ENCODE results near the gene CFAP74.
"Not testable (repeated sequence)": the region's sequence is repeated elsewhere in the genome, so short reads cannot be mapped to it uniquely, and the experiment has no call there.

The CFAP74 gene

DNA sequence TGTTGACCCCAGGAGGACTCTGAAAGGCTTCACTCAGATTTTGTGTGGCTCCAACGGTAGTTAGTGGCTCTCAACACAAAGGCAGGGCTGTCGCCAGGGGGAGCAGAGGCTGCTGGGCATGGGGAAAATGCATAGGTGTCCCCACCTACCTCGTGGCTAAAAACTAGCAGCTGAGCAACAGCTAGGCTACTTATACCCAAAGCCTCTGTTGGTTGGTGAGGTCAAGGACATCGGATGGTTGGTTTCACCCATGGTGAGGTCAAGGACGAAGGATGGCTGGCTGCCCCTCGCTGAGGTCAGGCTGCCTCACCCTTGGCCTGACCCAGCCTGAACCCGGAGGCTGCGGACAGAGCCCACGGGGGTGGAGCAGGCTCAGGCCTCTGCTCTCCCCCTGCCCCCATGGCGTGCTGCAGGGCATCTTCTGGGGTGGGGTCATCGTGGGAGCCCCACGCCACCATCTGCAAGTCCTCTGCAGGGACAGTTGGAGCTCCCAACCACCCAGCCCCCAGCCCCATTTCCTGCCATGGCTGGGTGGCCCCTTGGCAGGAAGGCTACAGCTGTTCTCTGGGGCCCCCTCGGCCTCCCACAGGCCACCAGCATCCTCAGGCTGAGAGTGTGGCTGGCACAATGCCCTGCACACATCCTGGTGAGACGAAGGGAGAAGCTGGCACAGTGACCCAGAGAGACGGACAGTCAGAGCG is 104.2 kb downstream of the CFAP74 start:
- no peak for DNase-seq (ENCODE audit: low read depth in 2 of 2)

DNA sequence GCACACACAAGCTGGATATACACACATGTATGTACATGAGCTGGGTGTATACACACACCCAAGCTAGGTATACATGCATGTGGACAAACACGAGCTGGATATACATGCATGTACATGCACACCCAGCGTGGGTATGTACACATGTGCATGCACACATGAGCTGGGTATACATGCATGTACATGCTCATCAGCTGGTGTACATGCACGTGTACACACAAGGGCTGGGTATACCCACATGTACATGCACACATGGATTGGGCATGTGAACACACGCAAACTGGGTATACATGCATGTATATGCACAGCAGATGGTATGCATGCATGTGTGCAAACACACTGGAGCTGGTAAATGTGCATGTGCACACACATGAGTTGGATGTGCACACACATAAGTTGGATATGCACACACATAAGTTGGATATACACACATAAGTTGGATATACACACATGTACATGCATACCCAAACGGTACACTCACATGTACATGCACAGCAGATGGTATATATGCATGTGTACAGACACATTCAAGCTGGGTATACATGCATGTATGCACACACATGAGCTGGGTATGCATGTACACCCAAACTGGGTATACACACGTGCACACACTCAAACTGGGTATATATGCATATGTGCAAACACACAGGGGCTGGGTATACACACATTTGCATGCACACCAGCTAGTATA is 105.2 kb downstream of the CFAP74 start:
- DNase-seq (ENCODE audit: low read depth in 2 of 2), result no peak

DNA sequence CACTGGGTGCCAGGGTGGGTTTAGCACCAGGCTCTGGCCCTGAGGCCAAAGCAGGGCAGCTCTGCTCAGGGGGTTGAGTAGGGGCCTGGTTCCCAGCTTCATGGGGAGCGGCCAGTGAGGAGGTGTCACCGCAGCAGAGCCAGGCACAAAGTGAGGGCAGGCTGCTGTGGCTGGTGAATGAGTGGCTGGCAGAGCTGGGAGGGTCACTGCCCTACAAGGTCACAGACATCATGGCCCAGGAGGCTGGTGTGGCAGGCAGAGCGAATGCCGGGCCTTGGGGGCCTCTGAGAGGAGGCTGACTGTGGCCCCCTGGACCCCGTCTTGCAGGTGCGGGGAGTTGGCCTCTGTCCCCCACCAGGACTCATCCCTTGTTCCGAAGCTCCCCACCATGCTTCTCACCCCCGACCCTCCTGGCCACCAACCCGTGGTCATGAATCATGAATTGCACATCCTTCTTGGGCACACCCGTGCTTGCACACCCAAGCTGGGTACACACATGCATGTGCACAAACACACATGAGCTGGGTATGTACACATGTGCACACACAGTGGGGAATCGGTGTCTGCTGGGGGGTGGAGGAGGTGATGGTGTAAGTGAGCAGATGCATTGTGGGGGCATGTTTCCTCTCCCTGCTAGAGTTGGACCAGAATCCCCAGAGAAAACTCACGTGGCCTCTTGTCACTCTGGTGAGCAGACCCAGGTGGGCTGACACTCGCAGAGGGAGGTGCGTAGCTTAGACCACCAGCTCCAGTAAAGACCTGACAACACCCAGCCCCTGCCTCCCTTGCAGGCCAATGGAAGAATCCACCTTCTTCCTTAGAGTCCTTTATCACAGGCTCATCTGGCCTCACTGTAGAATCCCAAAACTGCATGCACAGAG is 107.9 kb downstream of the CFAP74 start:
- no peak for DNase-seq (ENCODE audit: low read depth in 2 of 2)

DNA sequence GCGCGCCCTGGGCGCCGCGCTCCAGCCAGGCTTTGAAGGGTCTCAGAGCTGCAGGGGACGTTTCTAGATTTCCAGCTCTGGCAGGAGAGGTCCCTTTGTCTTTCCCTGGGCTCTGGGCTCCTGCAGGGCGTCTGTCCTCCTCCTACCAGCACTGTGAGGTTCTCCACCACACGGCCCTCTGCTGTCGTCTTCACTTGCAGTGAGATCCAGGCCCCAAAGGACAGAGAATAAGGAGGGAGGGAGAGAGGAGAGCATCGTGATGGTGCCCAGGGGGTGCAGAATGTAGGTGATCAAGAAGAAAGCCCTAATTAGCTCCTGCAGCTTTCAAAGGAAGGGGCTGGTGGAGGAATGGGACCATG is 108.5 kb downstream of the CFAP74 start:
- no peak for DNase-seq (ENCODE audit: low read depth in 2 of 2)

DNA sequence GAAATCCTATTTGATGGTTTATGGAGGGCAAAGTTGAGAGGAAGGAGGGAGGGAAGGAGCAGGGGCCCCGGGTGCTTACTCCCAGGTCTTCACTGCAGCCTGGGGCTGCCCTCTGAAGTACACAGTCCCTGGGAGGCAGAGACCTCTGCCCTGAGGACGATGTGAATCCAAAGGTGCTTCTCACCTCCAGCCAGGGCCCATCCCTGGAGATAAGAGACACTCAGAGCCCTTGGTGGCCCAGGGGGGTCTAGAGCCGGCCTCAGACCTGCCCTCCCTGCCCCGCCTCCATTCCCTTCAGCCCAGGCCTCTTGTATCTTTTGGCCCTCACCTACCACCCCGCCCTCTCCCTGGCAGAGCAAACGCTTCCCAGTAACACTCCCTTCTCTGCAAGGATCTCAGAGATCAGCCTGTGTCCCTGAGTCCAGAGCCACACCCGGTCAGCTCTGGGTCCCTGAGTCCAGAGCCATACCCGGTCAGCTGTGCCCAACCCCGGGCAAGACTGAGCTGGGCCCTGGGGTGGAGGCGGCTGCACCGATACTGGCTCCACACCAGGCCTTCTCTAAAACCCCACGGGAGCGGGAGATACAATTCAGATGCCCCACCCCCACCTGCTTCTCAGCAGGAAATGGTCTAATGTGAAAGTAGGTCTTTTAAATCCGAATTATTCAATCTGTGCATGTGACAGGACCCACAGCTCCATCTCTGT is 109.1 kb downstream of the CFAP74 start:
- DNase-seq (ENCODE audit: low read depth in 2 of 2), result no peak

DNA sequence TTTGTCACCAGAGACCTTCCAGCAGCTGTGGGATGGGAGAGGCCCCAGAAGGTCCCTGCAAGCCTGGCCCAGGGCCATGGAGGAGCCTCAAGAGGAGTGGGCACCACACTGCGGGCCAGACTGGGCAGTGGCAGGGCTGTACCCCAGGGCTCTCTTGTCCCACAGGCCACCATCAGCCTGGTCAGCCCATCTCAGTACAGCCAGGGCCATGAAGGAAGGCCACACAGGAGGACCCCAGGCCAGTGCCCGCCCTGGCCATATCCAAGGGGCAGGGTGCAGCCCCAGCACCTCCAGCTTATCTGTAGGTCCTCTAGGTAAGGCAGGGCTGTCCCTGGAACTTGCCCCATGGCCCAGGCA is 109.6 kb downstream of the CFAP74 start:
- no peak for DNase-seq (ENCODE audit: low read depth in 2 of 2)

DNA sequence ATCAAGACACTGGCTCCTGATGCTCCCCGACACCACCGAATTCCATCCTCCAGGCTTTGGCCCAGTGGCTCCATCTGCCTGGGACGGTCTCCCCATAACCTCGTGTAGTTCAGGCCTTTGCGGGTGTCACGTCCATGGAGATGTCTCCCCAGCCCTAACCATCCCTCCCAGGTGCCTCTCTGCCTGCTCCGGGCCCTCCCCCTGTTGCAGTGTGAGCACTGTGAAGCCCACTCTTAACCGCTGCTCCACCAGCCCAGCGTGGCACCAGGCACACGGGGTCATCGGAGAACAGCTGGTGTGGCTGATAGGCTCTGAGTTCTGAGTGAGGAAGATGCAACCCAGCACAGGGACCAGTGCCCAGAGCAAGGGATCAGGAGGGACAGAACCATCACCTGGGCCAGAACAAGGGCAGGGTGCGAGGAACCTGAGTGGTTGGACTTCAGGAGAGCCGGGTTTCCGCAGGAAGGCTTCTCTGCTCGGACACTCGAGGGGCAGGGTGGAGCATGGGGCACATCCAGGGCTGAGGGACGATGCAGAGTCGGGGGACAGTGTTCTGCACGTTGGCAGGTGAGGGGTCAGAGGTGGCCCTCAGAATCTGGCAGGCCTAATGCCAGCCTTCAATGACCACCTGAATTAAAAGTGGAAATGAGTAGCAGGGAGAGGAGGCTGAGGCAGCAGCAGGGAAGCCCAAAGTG is 110.1 kb downstream of the CFAP74 start:
- no peak for DNase-seq (ENCODE audit: low read depth in 2 of 2)

DNA sequence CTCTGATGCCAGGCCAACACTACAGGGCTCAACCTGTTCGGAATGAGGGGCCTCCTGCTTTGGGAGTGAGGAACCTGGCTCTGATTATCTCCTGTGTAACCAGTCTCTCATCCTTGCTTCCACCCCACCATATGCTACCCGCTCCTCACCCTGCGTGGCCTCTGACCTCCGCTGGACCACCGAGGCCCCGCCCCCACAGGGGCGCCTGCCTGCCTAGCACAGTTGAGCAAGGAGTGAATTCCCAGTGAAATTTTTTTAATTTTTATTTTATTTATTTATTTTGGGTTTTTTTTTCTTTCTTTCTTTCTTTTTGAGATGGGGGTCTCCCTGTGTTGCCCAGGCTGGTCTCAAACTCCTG is 110.8 kb downstream of the CFAP74 start:
- no peak for DNase-seq (ENCODE audit: low read depth in 2 of 2)

DNA sequence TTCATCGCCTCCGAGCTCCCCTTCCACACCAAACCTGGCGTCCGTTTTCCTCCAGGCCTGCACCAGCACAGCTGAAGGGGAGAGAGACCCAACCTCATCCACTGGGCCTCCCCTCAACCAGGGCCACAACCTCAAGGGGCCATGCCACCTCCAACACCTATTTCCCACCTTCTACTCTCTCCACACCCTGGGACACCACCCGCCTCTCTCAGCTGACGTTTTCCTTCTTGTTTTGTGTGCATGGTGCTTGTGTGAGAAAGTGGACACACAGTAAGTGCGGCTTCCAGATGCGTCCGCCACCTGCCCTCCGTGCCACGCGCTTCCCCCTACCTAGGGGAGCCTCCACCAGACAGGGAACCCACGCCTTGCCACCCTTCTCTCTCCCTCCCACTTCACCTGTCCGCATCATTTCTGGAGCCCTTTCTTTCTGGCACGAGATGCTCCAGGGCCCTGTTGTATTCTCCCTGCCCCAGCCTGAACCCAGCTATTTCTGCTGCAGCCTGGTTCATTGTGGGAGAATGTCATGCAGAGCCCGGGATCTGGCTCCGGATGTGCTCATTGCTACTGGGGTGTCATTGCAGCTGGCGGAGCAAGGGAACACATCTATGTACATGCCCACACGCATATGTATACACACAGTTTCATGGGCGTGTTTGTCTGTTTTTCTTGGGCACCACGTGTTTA is 111.4 kb downstream of the CFAP74 start:
- DNase-seq (ENCODE audit: low read depth in 2 of 2), result no peak

DNA sequence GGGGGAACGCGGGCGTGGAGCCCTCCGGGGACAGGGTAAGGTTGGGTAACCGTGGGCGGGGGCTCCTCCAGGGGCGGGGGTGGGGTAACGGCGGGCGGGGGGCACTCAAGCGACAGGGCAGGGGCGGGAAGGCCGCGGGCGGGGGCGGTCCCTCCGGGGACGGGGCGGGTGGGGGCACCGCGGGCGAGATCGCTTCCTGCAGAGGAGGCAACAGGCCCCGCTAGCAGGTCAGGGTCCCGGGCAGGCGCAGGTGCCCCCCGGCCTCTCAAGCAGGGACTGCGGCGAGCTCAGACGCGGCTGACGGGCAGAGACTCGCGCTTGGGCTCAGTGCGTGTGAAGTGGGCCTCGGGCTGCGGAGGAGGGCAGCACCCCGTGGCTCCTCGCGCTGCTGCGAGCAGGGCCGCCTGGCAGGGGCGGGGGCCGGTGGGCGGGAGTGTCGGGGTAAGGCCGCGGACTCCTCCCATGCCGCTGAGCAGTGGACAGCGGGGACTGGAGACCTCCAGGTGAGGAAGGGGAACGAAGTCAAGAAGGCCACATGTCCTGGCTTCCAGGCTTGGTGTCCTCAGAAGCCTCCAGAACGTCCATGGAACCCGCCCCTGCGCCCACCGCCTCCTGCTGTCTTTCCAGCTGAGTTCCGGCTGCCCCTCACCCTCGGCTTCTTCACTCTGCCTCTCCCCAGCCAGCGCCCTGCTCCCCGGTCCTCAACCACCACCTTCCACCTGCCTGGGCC is 112.1 kb downstream of the CFAP74 start:
- DNase-seq (ENCODE audit: low read depth in 2 of 2), result peak; percentile 57 to 65

DNA sequence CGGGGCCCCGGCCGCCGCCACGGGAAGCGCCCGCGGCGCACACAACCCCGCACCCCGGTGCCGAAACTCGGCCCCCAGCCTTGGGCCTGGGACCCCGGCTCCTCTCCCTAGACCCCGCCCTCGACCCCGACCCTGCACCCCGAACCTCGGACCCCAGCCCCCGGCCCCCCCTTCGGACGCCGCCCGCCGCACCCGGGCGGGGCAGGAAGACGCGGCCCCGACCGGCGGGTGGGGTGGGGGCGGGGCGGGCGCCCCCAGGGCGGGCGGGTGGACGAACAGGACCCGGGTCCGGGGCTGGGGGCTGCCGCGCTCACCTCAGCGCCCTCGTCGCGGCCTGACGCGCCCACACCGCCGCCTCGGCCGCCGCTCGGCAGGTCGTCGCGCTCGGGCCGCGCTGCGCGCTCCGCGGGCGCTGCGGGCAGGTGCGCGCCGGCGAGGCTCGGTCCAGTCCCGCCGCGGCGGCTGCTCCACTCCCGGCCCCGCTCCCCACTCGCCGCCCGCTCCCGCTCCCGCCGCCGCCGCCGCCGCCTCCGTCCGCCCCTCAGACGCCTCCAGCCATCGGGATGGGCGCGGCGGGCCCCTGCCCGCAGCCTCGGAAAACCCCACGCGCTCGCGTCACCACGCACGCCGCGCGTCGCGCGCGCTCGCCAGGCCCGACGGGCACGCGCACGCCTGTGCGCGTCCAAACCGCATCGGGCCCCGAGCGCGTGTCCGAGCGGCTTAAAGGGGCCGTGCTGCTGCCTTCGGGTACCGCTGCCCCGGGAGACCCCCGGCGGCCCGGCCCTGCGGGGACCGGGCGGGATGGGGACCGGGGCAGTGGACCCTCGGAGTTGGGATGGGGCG is 112.9 kb downstream of the CFAP74 start, which contains the start of gene GNB1:
Gene GNB1 (minus strand): TSS at position 582 of the 843 bp plus-strand sequence. CDS start 65,634 bp downstream, outside the sequence.
- peak; percentile 71 to 79 for DNase-seq (ENCODE audit: low read depth in 2 of 2)

DNA sequence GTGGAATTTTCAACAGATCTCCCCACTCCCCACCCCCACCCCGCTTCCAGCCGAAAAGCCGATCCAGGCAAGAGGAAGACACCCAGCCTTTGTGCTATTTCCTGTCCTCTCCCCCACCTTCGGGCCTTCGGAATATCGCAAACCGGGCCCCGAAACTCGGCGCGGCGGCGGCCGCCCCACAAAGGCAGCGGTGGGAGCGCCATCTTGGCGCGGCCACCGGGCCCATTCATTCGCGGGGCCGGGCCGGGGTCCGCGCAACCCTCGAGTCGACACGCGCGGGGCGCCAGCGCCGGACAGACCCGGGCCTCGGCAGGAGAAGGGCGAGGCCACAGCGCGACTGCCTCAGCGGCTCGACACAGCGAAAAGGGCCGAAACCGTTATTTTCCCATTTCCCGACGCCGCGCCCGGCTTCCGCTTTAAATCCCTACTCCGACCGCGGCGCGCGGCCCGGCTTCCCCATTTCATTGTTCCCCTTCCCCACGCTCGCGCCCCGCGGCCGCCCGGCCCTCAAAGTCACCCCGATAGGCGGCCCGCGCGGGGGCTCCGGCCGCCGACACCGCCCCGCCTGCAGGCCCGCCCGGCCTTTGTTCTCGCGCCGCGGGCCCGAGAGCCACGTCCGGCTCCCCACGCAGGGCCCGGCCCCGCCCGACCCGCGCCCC is 113.6 kb downstream of the CFAP74 start:
- no peak for DNase-seq (ENCODE audit: low read depth in 2 of 2)

DNA sequence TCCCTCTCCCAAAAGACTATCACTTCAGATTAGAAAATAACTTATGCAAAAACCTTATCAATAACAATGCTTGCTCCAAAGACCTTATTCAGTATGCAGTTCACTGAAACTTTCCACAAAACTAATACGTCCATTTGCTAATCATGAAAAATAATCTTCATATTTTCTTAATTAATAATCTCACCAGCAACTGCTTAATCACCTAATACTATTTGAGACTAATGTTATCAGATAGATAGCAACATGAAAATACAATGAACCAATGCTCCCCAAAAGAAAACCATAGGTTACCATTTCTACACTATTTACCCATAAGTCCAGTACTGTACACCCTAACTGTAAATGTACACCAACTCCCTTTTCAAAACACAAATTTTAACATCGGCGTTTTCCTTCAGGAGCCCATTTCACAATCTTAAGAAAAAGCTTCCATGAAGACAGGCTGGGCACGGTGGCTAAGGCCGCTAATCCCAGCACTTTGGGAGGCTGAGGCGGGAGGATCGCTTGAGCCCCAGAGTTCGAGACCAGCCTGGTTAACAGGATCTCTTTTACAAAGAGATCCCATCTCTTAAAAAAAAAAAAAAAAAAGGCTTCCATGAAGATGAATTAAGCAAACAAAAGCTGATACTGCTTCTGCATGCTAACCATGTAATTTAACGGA is 114.4 kb downstream of the CFAP74 start:
- DNase-seq (ENCODE audit: low read depth in 2 of 2), result no peak

DNA sequence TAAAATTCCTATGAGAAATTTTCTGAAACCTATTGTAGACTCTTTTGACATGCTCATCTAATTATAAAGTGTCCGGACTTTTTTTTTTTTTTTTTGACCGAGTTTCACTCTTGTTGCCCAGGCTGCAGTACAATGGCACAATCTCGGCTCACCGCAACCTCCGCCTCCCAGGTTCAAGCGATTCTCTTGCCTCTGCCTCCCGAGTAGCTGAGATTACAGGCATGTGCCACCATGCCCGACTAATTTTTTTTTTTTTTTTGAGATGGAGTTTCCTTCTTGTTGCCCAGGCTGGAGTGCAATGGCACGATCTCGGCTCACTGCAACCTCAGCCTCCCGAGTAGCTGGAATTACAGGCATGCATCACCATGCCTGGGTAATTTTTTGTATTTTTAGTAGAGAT is 119.7 kb downstream of the CFAP74 start:
- not testable (repeated sequence) for DNase-seq (ENCODE audit: low read depth in 2 of 2)

DNA sequence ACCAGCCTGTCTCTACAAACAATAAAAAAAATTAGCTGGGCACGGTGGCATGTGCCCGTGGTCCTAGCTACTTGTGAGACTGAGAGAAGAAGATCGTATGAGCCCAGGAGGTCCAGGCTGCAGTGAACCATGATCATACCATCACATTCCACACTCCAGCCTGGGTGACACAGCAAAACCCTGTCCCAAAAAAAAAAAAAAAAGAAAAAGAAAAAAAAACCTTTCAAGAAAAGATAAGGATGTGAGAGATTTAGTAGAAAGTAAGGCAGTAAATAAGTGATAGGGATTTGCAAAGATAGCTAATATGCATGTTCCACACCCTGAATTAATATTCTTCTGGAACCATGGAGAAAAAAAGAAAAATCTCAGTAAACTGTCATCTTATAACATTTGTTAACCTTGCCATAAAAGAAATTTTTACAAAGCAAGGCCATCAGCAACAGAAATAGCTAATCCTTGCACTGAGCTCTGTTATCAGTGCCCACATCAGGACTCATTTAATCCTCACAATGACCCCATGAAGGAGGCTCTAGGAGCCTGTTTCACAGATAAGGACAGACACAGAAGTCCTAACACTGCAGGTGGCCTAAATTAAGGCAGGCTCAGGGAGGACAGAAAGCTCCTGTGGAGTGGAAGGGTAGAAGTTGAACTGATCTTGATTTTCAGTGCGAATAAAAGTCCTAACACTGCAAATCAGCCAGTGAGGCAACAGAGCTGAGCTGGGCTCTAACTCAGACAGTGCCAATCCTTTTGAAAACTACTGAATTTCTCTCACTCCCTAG is 120.3 kb downstream of the CFAP74 start:
- no peak for DNase-seq (ENCODE audit: low read depth in 2 of 2)

DNA sequence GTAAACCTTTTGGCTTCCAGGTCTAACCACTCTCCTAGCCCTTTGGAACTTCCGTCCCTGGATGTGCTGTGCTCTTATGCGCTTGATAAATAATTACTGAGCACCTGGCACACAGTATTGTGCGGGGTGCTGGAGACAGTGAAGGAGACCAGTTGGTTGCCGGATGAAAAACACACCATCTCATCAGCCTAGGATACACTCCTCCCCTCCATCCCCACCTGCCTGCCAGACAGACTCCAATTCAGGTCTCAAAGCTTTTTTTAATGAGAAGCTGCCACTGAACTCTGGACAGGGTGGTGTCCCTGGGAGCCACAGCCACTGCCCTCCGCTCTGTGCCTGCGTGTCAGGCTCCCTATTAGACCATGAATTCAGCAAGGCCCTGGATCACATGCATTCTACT is 121.9 kb downstream of the CFAP74 start:
- no peak for DNase-seq (ENCODE audit: low read depth in 2 of 2)

DNA sequence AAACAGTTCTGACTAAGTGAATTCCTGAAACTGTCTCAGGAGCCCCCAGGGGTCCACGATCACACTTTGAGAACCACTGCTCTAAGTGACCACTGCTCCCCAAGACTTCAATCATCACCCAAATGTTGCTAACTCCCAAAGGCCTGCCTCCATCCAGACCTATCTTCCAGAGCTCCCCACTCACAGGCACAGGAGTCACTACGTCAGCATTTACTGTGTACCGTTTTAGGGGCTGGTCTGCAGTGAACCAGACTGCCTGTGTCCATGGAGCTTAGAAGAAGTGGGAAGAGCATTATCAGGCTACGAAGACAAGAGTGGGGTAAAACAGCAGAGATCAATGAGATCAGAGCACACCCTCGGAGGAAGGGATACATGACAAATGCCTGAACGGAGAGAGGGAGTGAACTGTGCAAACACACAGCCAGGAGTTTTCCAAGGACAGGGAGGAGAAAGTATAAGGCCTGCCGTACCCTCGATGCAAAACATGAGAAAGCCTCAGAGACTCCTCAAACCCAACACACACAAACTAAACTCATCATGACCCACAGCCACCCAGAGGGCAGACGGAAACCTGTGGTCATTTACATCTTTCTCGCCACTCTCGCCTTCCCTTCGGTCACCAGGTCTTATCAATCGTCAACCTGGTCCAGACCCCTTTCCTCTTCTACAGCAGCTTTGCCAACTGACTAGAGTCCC is 122.8 kb downstream of the CFAP74 start:
- no peak for DNase-seq (ENCODE audit: low read depth in 2 of 2)
